PC-9 (cell line): Measurements from ENCODE around the gene CST6. TPM values are rescaled to one million over a fixed set of nuclear protein-coding genes. Genes with fewer than 3 reads are reported as not detected.

ENCODE experiments used
- BruUV-seq: library from RNA; stranded (reverse); fragments of 400-500 nt; replicated peaks from 2 replicates; lab custom pipeline; 2021; lab: Mats Ljungman, UMichigan
- CTCF ChIA-PET: fragments of 300-600 bp; sonication (Branson Sonifier 250); formaldehyde crosslinking; loops from one replicate; lab custom pipeline; 2022; ENCODE audit warnings: antibody characterized with exemption; lab: Charles Lee
- POLR2A ChIA-PET: fragments of 300-600 bp; sonication (Branson Sonifier 250); formaldehyde crosslinking; loops from one replicate; lab custom pipeline; 2022; ENCODE audit warnings: antibody characterized with exemption; ENCODE audit not compliant: unreplicated experiment; lab: Charles Lee
- DNase-seq, 2 experiments: peaks; one replicate each; pipeline versions ENCODE4 v3.0.0 to v3.0.0-alpha.2; 2015 to 2022; ENCODE audit warnings: mixed read lengths in 1 of 2
- H2AFZ ChIP-seq: fragments of 200-600 bp; sonication (generic); 2 replicates; pipeline ENCODE4 v1.8.1; 2017; ENCODE audit warnings: antibody characterized with exemption
- H3F3A ChIP-seq: fragments of 200-600 bp; sonication (generic); 2 replicates; pipeline ENCODE4 v1.8.1; 2017; ENCODE audit warnings: antibody characterized with exemption, mild to moderate bottlenecking, low read depth; ENCODE audit not compliant: insufficient read depth
- H3K27ac ChIP-seq: fragments of 200-600 bp; sonication (generic); 2 replicates; pipeline ENCODE4 v1.6.1; 2016; ENCODE audit warnings: mixed run types
- H3K27me3 ChIP-seq: fragments of 200-600 bp; sonication (generic); 2 replicates; pipeline ENCODE4 v1.6.1; 2016; ENCODE audit warnings: low read depth, mixed run types; ENCODE audit not compliant: insufficient read depth
- H3K36me3 ChIP-seq: fragments of 200-600 bp; sonication (generic); 2 replicates; pipeline ENCODE4 v1.6.1; 2016; ENCODE audit warnings: low read depth, mixed run types
- H3K4me1 ChIP-seq: fragments of 200-600 bp; sonication (generic); replicated peaks from 2 replicates; pipeline ENCODE4 v1.6.1; 2016; ENCODE audit warnings: mixed run types; ENCODE audit not compliant: insufficient read depth
- H3K4me2 ChIP-seq: fragments of 200-600 bp; sonication (generic); 2 replicates; pipeline ENCODE4 v1.6.1; 2017; ENCODE audit warnings: mixed run types
- H3K4me3 ChIP-seq: fragments of 200-600 bp; sonication (generic); 2 replicates; pipeline ENCODE4 v1.6.1; 2016; ENCODE audit warnings: mixed run types
- H3K79me2 ChIP-seq: fragments of 200-600 bp; sonication (generic); 2 replicates; pipeline ENCODE4 v1.6.1; 2017; ENCODE audit warnings: low read depth, mixed run types
- H3K9me2 ChIP-seq: fragments of 200-600 bp; sonication (generic); 2 replicates; pipeline ENCODE4 v1.8.1; 2017; ENCODE audit warnings: mild to moderate bottlenecking; ENCODE audit not compliant: insufficient read depth
- H3K9me3 ChIP-seq: fragments of 200-600 bp; sonication (generic); 2 replicates; pipeline ENCODE4 v1.8.1; 2016; ENCODE audit warnings: low read depth; ENCODE audit not compliant: insufficient read depth
- H4K20me1 ChIP-seq: fragments of 200-600 bp; sonication (generic); 2 replicates; pipeline ENCODE4 v1.8.1; 2017; ENCODE audit not compliant: insufficient read depth
- EZH2 ChIP-seq: fragments of 200-600 bp; sonication (generic); IDR thresholded peaks from 2 replicates; pipeline ENCODE4 v1.8.0; 2017; ENCODE audit warnings: antibody characterized with exemption, low read depth
- intact Hi-C: fragments of 100-400 bp; cut with micrococcal nuclease; formaldehyde crosslinking; loops from one replicate; pipeline ENCODE4 v1.10.0; 2022; ENCODE audit not compliant: unreplicated experiment
- total RNA-seq: library from RNA; stranded (reverse); gene quantifications from 2 replicates; pipeline ENCODE4 v1.2.3, GENCODE V29; 2021
- TF ChIP-seq, protein P1 (sequence below): fragments of 200-600 bp; sonication (generic); conservative IDR thresholded peaks from 2 replicates; pipeline ENCODE4 v1.6.1; 2017; ENCODE audit warnings: mixed run types, antibody characterized with exemption, mild to moderate bottlenecking, moderate library complexity

CST6 gene
- total RNA-seq, 1 experiment from 2014 or later = 52.0 TPM

DNA sequence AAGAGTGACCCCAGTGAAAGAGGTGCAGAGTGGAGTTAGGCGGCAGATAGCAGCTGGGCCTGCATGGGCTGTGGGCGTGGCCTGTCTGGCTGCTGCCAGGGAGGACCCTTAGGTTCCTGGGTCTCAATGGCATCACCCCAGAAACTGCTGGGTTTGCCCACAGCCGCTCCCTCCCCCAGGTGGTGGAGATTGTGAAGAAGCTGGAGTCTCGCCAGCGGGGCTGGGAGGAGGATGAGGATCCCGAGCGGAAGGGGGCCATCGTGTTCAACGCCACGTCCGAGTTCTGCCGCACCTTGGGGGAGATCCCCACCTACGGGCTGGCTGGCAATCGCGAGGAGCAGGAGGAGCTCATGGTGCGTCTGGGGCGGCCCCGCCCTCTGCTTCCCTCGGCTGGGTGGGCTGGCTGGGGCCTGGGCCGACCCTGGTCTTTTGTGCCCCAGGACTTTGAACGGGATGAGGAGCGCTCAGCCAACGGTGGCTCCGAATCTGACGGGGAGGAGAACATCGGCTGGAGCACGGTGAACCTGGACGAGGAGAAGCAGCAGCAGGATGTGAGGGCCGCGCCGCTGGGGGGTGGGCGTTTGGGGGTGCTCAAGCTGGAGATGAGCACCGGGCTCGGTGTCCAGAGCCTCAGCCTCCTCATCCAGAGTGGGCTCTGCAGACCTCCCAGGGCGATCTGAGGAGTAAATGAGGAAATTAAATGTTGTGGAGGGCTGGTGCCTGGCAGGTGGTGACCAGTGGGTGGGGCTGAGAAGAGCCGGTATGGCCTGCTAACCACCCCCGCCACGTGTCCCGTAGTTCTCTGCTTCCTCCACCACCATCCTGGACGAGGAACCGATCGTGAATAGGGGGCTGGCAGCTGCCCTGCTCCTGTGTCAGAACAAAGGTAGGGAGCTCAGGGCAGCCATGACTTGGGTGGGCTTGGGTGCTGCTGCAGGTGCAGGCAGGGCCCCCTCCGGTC, 35.3 kb upstream of the CST6 start:
- H3K79me2 ChIP-seq = no peaks in the 10 kb centered on the region
- peaks cover 45% of the 10 kb centered on the region for H3F3A ChIP-seq
- TF ChIP-seq EZH2 = no peak
- TF ChIP-seq, protein P1, sequence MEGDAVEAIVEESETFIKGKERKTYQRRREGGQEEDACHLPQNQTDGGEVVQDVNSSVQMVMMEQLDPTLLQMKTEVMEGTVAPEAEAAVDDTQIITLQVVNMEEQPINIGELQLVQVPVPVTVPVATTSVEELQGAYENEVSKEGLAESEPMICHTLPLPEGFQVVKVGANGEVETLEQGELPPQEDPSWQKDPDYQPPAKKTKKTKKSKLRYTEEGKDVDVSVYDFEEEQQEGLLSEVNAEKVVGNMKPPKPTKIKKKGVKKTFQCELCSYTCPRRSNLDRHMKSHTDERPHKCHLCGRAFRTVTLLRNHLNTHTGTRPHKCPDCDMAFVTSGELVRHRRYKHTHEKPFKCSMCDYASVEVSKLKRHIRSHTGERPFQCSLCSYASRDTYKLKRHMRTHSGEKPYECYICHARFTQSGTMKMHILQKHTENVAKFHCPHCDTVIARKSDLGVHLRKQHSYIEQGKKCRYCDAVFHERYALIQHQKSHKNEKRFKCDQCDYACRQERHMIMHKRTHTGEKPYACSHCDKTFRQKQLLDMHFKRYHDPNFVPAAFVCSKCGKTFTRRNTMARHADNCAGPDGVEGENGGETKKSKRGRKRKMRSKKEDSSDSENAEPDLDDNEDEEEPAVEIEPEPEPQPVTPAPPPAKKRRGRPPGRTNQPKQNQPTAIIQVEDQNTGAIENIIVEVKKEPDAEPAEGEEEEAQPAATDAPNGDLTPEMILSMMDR = no peak
- ChIA-PET CTCF (no interaction called here), POLR2A (no interaction called here)
- DNase-seq = no peak
- peaks cover 16% of the 10 kb centered on the region; the same call in 1 of the 2 replicates for H4K20me1 ChIP-seq
- no peak overlapping the region for H3K27ac ChIP-seq
- no peaks in the 10 kb centered on the region for H3K27me3 ChIP-seq
- H3K9me3 ChIP-seq = no peaks in the 10 kb centered on the region
- no peaks in the 10 kb centered on the region for H3K9me2 ChIP-seq
- H2AFZ ChIP-seq = no peak overlapping the region
- no TSS peak for BruUV-seq
- H3K4me1 ChIP-seq = no peaks in the 10 kb centered on the region
- no peak overlapping the region for H3K4me3 ChIP-seq
- intact Hi-C loops = no loop called here
- no peak overlapping the region for H3K4me2 ChIP-seq
- H3K36me3 ChIP-seq = peaks cover 20% of the 10 kb centered on the region

GRCh38 chr11:65977621-65978390, 34.0 kb upstream of the CST6 start:
- Histone ChIP-seq H3K36me3 (peaks cover 20% of the 10 kb centered on the region), H3K4me3 (no peak overlapping the region), H3F3A (peaks cover 32% of the 10 kb centered on the region), H4K20me1 (peaks cover 16% of the 10 kb centered on the region; the same call in 1 of the 2 replicates), H3K79me2 (no peaks in the 10 kb centered on the region), H2AFZ (no peak overlapping the region), H3K9me2 (no peaks in the 10 kb centered on the region), H3K27me3 (no peaks in the 10 kb centered on the region), H3K4me2 (no peak overlapping the region), H3K27ac (no peak overlapping the region), H3K9me3 (no peaks in the 10 kb centered on the region), H3K4me1 (no peaks in the 10 kb centered on the region)
- intact Hi-C loops = no loop called here
- CTCF ChIA-PET = no interaction called here
- no peak for TF ChIP-seq EZH2
- TF ChIP-seq, protein P1 = no peak
- BruUV-seq = no TSS peak
- POLR2A ChIA-PET = no interaction called here
- no peak for DNase-seq
